OCI-LY7 (cell line): Measurements from ENCODE around the gene TKT. TPM values are rescaled to one million over a fixed set of nuclear protein-coding genes. Genes with fewer than 3 reads are reported as not detected.

ENCODE experiments used
- BruUV-seq: library from RNA; stranded (reverse); fragments of 400-500 nt; replicated peaks from 2 replicates; lab custom pipeline; 2021; lab: Mats Ljungman, UMichigan
- CTCF ChIA-PET: fragments of 300-600 bp; sonication (Branson Sonifier 250); formaldehyde crosslinking; loops from one replicate; lab custom pipeline; 2022; ENCODE audit warnings: antibody characterized with exemption; ENCODE audit not compliant: unreplicated experiment; lab: Charles Lee
- POLR2A ChIA-PET: fragments of 300-600 bp; sonication (Branson Sonifier 250); formaldehyde crosslinking; loops from one replicate; lab custom pipeline; 2022; ENCODE audit warnings: antibody characterized with exemption; lab: Charles Lee
- DNase-seq: peaks from one replicate; pipeline ENCODE4 v3.0.0-alpha.2; 2015; ENCODE audit warnings: low spot score
- H2AFZ ChIP-seq: fragments of 200-600 bp; sonication (generic), shearing (Covaris generic); 2 replicates; pipeline ENCODE4 v1.6.1; 2014; ENCODE audit warnings: mild to moderate bottlenecking, antibody characterized with exemption, low read length, moderate library complexity
- H3K27ac ChIP-seq: fragments of 200-600 bp; sonication (generic); 2 replicates; pipeline ENCODE4 v1.5.1; 2014; ENCODE audit warnings: mixed run types, low read depth, mild to moderate bottlenecking, moderate library complexity, low read length, inconsistent platforms; ENCODE audit not compliant: poor library complexity, severe bottlenecking
- H3K36me3 ChIP-seq: fragments of 200-600 bp; sonication (generic); 2 replicates; pipeline ENCODE4 v1.6.1; 2014; ENCODE audit warnings: mild to moderate bottlenecking, antibody characterized with exemption, low read length, moderate library complexity, mixed read lengths; ENCODE audit not compliant: insufficient read depth
- H3K4me1 ChIP-seq: fragments of 200-600 bp; sonication (generic); 2 replicates; pipeline ENCODE4 v1.5.1; 2014; ENCODE audit warnings: mild to moderate bottlenecking, low read length; ENCODE audit not compliant: insufficient read depth, poor library complexity, severe bottlenecking
- H3K4me2 ChIP-seq: fragments of 200-600 bp; sonication (generic); 2 replicates; pipeline ENCODE4 v1.6.1; 2014; ENCODE audit warnings: mild to moderate bottlenecking, low read length
- H3K4me3 ChIP-seq: fragments of 200-600 bp; sonication (generic); 2 replicates; pipeline ENCODE4 v1.5.1; 2014; ENCODE audit warnings: mild to moderate bottlenecking, low read depth, low read length; ENCODE audit not compliant: poor library complexity, severe bottlenecking
- H3K79me2 ChIP-seq: fragments of 200-600 bp; sonication (generic); 2 replicates; pipeline ENCODE4 v1.6.1; 2016; ENCODE audit warnings: low read depth, mild to moderate bottlenecking, low read length, moderate library complexity, mixed read lengths; ENCODE audit not compliant: insufficient read depth
- H3K9me2 ChIP-seq: fragments of 200-600 bp; sonication (generic); 2 replicates; pipeline ENCODE4 v1.6.1; 2016; ENCODE audit warnings: mild to moderate bottlenecking, low read length, mixed read lengths; ENCODE audit not compliant: insufficient read depth
- H3K9me3 ChIP-seq: fragments of 200-600 bp; sonication (generic); 2 replicates; pipeline ENCODE4 v1.6.1; 2014; ENCODE audit warnings: mild to moderate bottlenecking, mixed run types, low read length, mixed read lengths
- H4K20me1 ChIP-seq: fragments of 200-600 bp; sonication (generic); 2 replicates; pipeline ENCODE4 v1.6.1; 2014; ENCODE audit warnings: mild to moderate bottlenecking, antibody characterized with exemption, low read length, moderate library complexity, mixed read lengths; ENCODE audit not compliant: insufficient read depth
- EZH2phosphoT487 ChIP-seq: fragments of 200-600 bp; sonication (generic); IDR thresholded peaks from 2 replicates; pipeline ENCODE4 v1.6.1; 2018; ENCODE audit warnings: low read depth, borderline replicate concordance, mild to moderate bottlenecking, mixed run types, antibody characterized with exemption, low read length, moderate library complexity, mixed read lengths
- intact Hi-C: fragments of 100-400 bp; cut with micrococcal nuclease; formaldehyde crosslinking; loops from one replicate; pipeline ENCODE4 v1.10.0; 2022; ENCODE audit not compliant: unreplicated experiment
- total RNA-seq, 2 experiments: library from RNA; depleted of rRNA in 1 of 2; stranded (reverse); fragments of >200 nt in 1 of 2; shearing (Covaris generic) in 1 of 2; gene quantifications; 2 replicates each; pipeline ENCODE4 v1.2.3, GENCODE V29; 2014 to 2022
- TF ChIP-seq, protein P1 (sequence below): fragments of 200-600 bp; sonication (generic); conservative IDR thresholded peaks from 2 replicates; pipeline ENCODE4 v1.5.1; 2014; ENCODE audit warnings: mild to moderate bottlenecking, antibody characterized with exemption, low read length, moderate library complexity, mixed read lengths

The TKT gene
- total RNA-seq, 2 experiments from 2014 or later: 325 to 386 TPM

DNA sequence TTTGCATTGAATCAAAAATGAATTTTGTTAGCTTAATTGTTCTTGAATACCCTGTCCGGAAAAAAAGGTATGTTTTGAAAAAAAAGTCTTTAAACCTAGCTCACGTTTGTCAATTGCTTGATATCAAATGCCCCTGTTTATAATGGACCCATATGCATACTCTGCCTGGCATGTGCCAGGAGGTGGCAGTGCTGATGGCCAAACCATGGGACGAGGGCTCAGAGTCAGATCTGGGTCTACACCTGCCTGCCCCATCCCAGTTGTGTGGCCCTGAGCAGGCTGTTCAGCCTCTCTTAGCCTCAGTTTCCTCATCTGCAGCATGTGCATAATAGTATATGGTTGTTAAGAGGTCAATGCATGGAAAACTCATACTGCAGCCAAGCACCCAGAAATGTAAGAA lies 56.0 kb downstream of the TKT start:
- H3K4me1 ChIP-seq: peaks cover 43% of the 10 kb centered on the region
- no peak for TF ChIP-seq EZH2phosphoT487
- TF ChIP-seq, protein P1, sequence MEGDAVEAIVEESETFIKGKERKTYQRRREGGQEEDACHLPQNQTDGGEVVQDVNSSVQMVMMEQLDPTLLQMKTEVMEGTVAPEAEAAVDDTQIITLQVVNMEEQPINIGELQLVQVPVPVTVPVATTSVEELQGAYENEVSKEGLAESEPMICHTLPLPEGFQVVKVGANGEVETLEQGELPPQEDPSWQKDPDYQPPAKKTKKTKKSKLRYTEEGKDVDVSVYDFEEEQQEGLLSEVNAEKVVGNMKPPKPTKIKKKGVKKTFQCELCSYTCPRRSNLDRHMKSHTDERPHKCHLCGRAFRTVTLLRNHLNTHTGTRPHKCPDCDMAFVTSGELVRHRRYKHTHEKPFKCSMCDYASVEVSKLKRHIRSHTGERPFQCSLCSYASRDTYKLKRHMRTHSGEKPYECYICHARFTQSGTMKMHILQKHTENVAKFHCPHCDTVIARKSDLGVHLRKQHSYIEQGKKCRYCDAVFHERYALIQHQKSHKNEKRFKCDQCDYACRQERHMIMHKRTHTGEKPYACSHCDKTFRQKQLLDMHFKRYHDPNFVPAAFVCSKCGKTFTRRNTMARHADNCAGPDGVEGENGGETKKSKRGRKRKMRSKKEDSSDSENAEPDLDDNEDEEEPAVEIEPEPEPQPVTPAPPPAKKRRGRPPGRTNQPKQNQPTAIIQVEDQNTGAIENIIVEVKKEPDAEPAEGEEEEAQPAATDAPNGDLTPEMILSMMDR: peak; percentile 65
- DNase-seq: no peak
- H3K27ac ChIP-seq: no peak overlapping the region
- H3K4me3 ChIP-seq: peak overlapping the region; percentile 35
- POLR2A ChIA-PET: interaction anchor here (0.5 to 0.6 kb wide), 2 partner anchors 14 to 18 kb away, joined by 3 to 6 read pairs; no protein-coding TSS in a partner anchor
- TSS peak; percentile 22 for BruUV-seq
- intact Hi-C loops: no loop called here
- no peaks in the 10 kb centered on the region for H4K20me1 ChIP-seq
- CTCF ChIA-PET: no interaction called here
- H3K4me2 ChIP-seq: peak overlapping the region; percentile 39
- no peak overlapping the region for H2AFZ ChIP-seq
- peaks cover 51% of the 10 kb centered on the region for H3K79me2 ChIP-seq
- H3K36me3 ChIP-seq: peaks cover 67% of the 10 kb centered on the region
- H3K9me3 ChIP-seq: no peaks in the 10 kb centered on the region
- no peaks in the 10 kb centered on the region for H3K9me2 ChIP-seq

DNA sequence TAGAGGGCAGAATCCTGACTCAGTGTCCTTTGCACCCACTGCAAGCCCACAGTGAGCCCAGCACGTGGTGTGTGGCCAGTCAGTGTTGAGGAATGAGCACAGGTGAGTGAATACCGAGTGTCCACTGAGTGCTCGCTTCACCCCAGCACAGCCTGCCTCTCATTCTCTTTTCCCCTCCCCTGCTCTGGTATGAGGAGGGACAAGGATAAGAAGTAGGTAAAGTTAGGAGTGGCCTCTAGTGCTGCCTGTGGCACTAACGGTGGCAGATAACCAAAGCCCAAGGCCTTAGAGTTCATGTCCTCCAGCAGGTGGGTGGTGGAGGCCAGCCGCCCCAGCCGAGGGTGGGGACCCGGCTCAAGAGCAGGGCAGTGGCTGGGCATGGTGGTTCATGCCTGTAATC lies 56.8 kb downstream of the TKT start:
- H3K4me2 ChIP-seq: peak overlapping the region; percentile 93

More for the DNA sequence above, 56.8 kb downstream of the TKT start:
- ChIA-PET POLR2A (interaction anchor here (0.9 to 1.1 kb wide), 2 partner anchors 18 to 69 kb away, joined by 3 read pairs; partner anchors contain the start of gene RFT1), CTCF (interaction anchor here (0.6 kb wide), 1 partner anchor 116 kb away, joined by 3 read pairs; no protein-coding TSS in a partner anchor)
- Histone ChIP-seq H3K36me3 (peaks cover 67% of the 10 kb centered on the region), H3K27ac (no peak overlapping the region), H3K9me2 (no peaks in the 10 kb centered on the region), H3K79me2 (peaks cover 46% of the 10 kb centered on the region), H3K4me3 (peak overlapping the region; percentile 71), H3K4me1 (peaks cover 51% of the 10 kb centered on the region), H2AFZ (no peak overlapping the region), H3K9me3 (no peaks in the 10 kb centered on the region), H4K20me1 (no peaks in the 10 kb centered on the region)
- BruUV-seq: no TSS peak
- DNase-seq: no peak
- intact Hi-C loops: no loop called here
- TF ChIP-seq EZH2phosphoT487: no peak
- TF ChIP-seq, protein P1: no peak
